HG02938 (cell line): ENCODE measurements around the gene CDH23.

ENCODE experiments used
- ATAC-seq: cut with Tn5 transposase; IDR thresholded peaks from one replicate; pipeline ENCODE4 v1.9.1; 2021; ENCODE audit warnings: mild to moderate bottlenecking, moderate library complexity; ENCODE audit not compliant: unreplicated experiment

CDH23 gene

GRCh38 chr10:71554671-71555070, 158.0 kb downstream of the CDH23 start:
- no peak for ATAC-seq

GRCh38 chr10:71555087-71555723, 158.5 kb downstream of the CDH23 start:
- no peak for ATAC-seq

- no peak for ATAC-seq
Observed at GRCh38 chr10:71555724-71556119, 159.0 kb downstream of the CDH23 start.

- ATAC-seq: no peak
Observed at GRCh38 chr10:71558991-71559390, 162.3 kb downstream of the CDH23 start.

GRCh38 chr10:71561003-71561574, 164.4 kb downstream of the CDH23 start:
- no peak for ATAC-seq

- no peak for ATAC-seq
Observed at GRCh38 chr10:71562181-71562580, 165.5 kb downstream of the CDH23 start.

GRCh38 chr10:71562904-71563303, 166.2 kb downstream of the CDH23 start:
- no peak for ATAC-seq

- ATAC-seq: no peak
Observed at GRCh38 chr10:71564194-71564820, 167.6 kb downstream of the CDH23 start.

GRCh38 chr10:71565284-71566000, 168.7 kb downstream of the CDH23 start:
- ATAC-seq: no peak

GRCh38 chr10:71567006-71567405, 170.3 kb downstream of the CDH23 start:
- no peak for ATAC-seq

- ATAC-seq: no peak
Observed at GRCh38 chr10:71568896-71569492, 172.3 kb downstream of the CDH23 start.

GRCh38 chr10:71569775-71570588, 173.3 kb downstream of the CDH23 start:
- ATAC-seq: no peak

GRCh38 chr10:71571460-71572175, 174.9 kb downstream of the CDH23 start:
- ATAC-seq: no peak

GRCh38 chr10:71572962-71573361, 176.2 kb downstream of the CDH23 start:
- no peak for ATAC-seq

- no peak for ATAC-seq
Observed at GRCh38 chr10:71573562-71574518, 177.1 kb downstream of the CDH23 start.

- ATAC-seq: no peak
Observed at GRCh38 chr10:71575451-71575850, 178.7 kb downstream of the CDH23 start.

- ATAC-seq: no peak
Observed at GRCh38 chr10:71575934-71576801, 179.4 kb downstream of the CDH23 start.

- ATAC-seq: no peak
Observed at GRCh38 chr10:71576842-71577241, 180.1 kb downstream of the CDH23 start.
